Activated T-cell treated with anti-CD3 and anti-CD28 coated beads, Interleukin-2, amount 50 U/mL, for 1 hour (primary cell): ENCODE measurements around the gene TGFA.

Experiments
- DNase-seq: peaks from one replicate; pipeline ENCODE4 v3.0.0-alpha.2; 2020

TGFA gene

DNA sequence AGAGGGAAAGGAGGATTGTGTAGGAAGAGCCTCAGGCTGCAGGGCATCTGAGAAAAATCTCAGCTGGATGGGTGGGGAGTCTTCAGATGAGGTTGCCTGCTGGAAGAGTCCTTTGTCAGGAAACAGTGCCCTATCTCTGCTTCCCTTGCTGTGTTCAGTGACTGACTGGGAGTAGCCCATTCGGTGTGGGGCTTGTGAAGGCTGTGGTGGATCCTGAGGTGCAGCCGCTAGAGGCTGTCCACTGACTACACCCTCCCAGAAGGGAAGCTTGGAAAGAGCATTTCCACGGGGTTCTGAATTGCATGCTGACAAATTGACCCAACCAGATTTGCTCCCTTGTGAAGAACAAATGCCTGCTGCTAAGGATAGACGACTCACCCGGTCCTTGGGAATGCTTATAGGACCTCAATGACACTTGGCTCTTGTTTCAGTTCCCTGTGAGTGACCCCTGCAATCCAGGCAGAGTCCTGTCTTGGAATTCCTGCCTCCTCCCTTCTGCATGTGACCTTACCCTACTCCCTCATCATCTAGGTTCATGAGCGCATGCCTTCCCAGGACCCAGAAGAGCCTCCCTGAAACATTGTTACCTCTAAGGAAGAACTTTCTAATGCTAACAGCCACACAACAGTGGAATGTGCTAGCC is 142.0 kb downstream of the TGFA start:
- no peak for DNase-seq

DNA sequence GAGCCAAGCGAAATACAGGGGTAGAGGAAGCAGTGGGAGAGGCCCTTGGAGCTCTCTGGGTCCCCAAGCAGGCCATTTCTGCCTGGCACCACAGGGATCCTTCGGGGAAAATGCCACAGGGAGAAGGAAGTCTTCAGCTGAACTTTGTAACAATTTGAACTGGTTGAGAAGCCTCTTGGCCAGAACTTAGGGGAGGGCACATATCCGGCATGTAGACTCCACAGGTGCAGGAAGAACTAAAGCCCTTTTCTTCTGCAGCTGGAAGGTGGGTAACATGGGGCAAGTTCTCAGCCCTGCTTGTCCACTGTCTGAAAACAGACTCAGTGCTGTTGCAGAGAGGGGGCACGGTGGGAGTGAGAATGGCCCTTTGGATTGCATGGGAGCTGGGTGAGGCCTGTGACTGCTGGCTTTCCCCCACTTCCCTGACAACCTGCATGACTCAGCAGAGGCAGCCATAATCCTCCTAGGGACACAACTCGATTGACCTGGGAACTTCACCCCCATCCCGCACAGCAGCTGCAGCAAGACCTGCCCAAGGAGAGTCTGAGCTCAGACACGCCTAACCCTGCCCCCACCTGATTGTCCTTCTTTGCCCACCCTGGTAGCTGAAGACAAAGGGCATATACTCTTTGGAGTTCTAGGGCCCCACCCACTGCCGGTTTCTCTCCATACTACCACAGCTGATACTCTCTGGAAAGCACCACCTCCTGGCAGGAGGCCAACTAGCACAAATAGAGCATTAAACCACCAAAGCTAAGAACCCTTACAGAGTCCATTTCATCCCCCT is 150.2 kb downstream of the TGFA start:
- no peak for DNase-seq

- no peak for DNase-seq
Measured at GRCh38 chr2:70400539-70400938, 153.1 kb downstream of the TGFA start.

- DNase-seq, result no peak
Measured at GRCh38 chr2:70399046-70399445, 154.6 kb downstream of the TGFA start.
